Mesodermal cell (in vitro differentiated cells): Measurements from ENCODE around the gene NAPEPLD.

Experiments used
- H3K27ac ChIP-seq: 2 replicates; pipeline ENCODE4 v1.7.0; 2013; ENCODE audit warnings: mild to moderate bottlenecking, low read depth, low read length, moderate library complexity; ENCODE audit not compliant: severe bottlenecking
- H3K36me3 ChIP-seq: 2 replicates; pipeline ENCODE4 v1.7.1; 2013; ENCODE audit warnings: mild to moderate bottlenecking, low read length, moderate library complexity; ENCODE audit not compliant: control insufficient read depth, insufficient read depth
- H3K4me1 ChIP-seq: one replicate; pipeline ENCODE4 v1.7.1; 2013; ENCODE audit warnings: mild to moderate bottlenecking, low read length; ENCODE audit not compliant: insufficient read depth, control insufficient read depth, poor library complexity, severe bottlenecking
- H3K4me3 ChIP-seq: 2 replicates; pipeline ENCODE4 v1.7.0; 2013; ENCODE audit warnings: low read length, control low read depth, mild to moderate bottlenecking; ENCODE audit not compliant: insufficient read depth, poor library complexity, severe bottlenecking; ENCODE audit errors: extremely low read depth
- H3K9me3 ChIP-seq: 2 replicates; pipeline ENCODE4 v1.7.1; 2013; ENCODE audit warnings: mild to moderate bottlenecking, low read length, moderate library complexity; ENCODE audit not compliant: control insufficient read depth
- WGBS, 2 experiments: methylation state at CpG; one replicate each; pipeline ENCODE4 v1.1.5; 2013; ENCODE audit warnings: missing lambda C conversion rate in 2 of 2; ENCODE audit not compliant: insufficient coverage in 2 of 2; 5-methylcytosine and 5-hydroxymethylcytosine counted together

Gene NAPEPLD

DNA sequence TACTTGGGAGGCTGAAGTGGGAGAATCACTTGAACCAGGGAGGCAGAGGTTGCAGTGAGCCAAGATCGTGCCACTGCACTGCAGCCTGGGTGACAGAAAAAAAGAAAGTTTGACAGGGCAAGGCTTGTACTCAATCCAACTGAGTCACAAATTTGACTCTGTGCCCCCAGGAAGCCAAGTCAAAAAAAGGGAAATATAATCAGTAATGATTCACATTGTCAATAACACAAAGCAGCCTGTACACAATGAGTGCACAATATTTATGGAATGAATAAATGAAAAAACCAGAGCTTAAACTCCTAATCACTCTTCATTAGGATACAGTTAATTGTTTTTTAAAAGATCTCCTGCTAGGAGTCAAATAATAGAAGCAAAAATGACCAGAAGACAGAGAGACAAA is 6.4 kb downstream of the NAPEPLD start:
- Histone ChIP-seq H3K27ac (no peak overlapping the region), H3K36me3 (no peaks in the 10 kb centered on the region), H3K4me1 (no peaks in the 10 kb centered on the region), H3K9me3 (no peaks in the 10 kb centered on the region), H3K4me3 (no peak overlapping the region)
- 91% methylated on average over 1 of the region's 1 CpG; no CpG with 5 or more reads in 1 of the 2 experiments for WGBS, 2 experiments

DNA sequence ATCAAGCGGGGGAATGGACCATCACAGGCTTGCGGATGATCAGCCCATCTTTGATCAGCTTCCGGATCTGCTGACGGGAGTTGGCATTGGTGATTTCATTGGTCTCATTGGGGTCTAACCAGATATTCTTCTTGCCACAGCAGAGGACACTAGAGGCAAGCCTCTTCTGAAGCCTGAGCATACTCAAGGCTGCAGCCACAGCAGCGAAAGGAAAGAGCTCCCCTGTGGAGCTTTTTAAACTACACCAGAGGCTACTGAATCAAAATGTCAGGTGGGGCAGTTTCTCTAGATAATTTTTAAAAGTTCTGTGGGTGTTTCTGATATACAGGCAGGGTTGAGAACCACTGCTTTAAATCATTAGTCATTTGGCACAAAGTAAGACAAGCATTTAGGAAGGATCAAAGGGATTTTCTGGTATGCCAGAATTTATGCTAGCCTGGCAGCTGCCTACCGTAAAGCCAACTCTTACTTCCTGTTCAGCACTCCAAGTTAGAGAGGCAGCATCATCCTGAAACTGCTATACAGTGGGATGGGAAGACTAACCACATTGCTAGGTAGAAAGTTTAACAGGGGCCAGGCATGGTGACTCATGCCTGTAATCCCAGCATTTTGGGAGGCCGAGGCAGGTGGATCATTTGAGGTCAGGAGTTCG is 7.0 kb downstream of the NAPEPLD start:
- 91 to 99% methylated on average over 5 to 6 of the region's 8 CpGs for whole genome bisulfite sequencing, 2 experiments
- Histone ChIP-seq H3K36me3 (no peaks in the 10 kb centered on the region), H3K9me3 (no peaks in the 10 kb centered on the region), H3K4me1 (no peaks in the 10 kb centered on the region), H3K27ac (no peak overlapping the region), H3K4me3 (no peak overlapping the region)

GRCh38 chr7:103140685-103141084 is 8.2 kb downstream of the NAPEPLD start:
- 94 to 100% methylated on average over 2 of the region's 2 CpGs for WGBS, 2 experiments

DNA sequence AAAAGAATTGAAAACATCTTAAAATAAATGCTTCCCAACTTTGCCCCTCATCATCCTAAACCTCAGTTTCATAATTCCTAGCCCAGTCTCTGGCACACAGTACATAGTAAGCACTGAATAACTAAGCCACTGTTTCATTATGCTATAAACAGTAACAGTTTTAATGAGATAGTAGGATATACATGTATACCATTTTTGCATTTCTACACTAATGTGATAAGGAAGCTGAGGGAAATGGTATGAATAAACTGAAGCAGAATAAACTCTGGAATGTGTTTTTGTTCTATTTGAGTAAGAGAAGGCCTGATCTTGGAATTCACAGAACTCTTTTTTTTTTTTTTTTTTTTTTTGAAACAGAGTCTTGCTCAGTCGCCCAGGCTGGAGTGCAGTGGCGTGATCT is 8.8 kb downstream of the NAPEPLD start:
- no peak overlapping the region for H3K4me3 ChIP-seq
- no peaks in the 10 kb centered on the region for H3K9me3 ChIP-seq
- no peaks in the 10 kb centered on the region for H3K4me1 ChIP-seq
- no peaks in the 10 kb centered on the region for H3K36me3 ChIP-seq
- no CpG with 5 or more reads among the region's 2 CpGs for WGBS, 2 experiments
- no peak overlapping the region for H3K27ac ChIP-seq

More at GRCh38 chr7:103140685-103141084, 8.2 kb downstream of the NAPEPLD start:
- H3K27ac ChIP-seq = no peak overlapping the region
- no peaks in the 10 kb centered on the region for H3K9me3 ChIP-seq
- no peaks in the 10 kb centered on the region for H3K36me3 ChIP-seq
- H3K4me3 ChIP-seq = no peak overlapping the region
- H3K4me1 ChIP-seq = no peaks in the 10 kb centered on the region

GRCh38 chr7:103134836-103135554 is 13.9 kb downstream of the NAPEPLD start:
- no peak overlapping the region for H3K4me3 ChIP-seq
- no peak overlapping the region for H3K27ac ChIP-seq
- no peaks in the 10 kb centered on the region for H3K36me3 ChIP-seq
- WGBS, 2 experiments = 67% methylated on average over 1 of the region's 3 CpGs; no CpG with 5 or more reads in 1 of the 2 experiments
- H3K9me3 ChIP-seq = no peaks in the 10 kb centered on the region
- H3K4me1 ChIP-seq = no peaks in the 10 kb centered on the region

DNA sequence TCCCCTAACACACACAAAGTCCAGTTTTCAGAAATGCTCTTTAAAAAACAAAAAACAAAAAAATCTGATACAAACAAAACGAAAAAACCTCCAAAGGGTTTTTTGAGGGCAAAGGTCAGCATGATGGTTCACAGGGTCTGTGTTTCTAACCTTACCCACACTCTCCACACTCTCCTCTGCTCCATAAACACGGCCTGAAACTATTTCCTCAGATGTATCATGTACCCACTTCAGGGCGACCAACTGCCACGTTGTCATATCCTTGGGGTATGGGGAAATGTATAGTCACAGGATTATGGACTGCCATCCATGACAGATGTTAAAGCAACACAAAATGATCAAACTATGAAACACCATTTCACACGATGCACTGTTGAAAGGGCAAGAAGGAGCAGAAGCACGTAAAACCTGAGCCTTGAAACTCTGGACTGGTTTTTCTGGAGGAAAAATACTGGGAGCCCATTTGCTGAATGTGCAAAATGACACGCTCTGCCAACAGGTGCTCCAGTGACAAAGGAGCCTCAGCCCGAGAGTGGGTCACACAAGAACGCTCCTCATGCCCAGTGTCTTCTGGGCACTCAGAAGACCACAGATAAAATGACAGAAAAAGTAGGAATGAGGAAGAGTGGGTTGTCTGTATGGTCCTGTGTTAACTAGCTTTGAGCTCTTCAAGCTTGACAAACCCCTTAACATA is 15.8 kb downstream of the NAPEPLD start:
- H3K9me3 ChIP-seq = no peaks in the 10 kb centered on the region
- peaks cover under 1% of the 10 kb centered on the region for H3K36me3 ChIP-seq
- H3K4me1 ChIP-seq = no peaks in the 10 kb centered on the region
- 71 to 72% methylated on average over 5 to 6 of the region's 9 CpGs for WGBS, 2 experiments
- H3K27ac ChIP-seq = no peak overlapping the region
- H3K4me3 ChIP-seq = no peak overlapping the region

GRCh38 chr7:103130901-103131624 is 17.8 kb downstream of the NAPEPLD start:
- whole genome bisulfite sequencing, 2 experiments = 68 to 77% methylated on average over 5 to 7 of the region's 9 CpGs
- Histone ChIP-seq H3K9me3 (no peaks in the 10 kb centered on the region), H3K27ac (no peak overlapping the region), H3K36me3 (peaks cover 17% of the 10 kb centered on the region), H3K4me1 (no peaks in the 10 kb centered on the region), H3K4me3 (no peak overlapping the region)

DNA sequence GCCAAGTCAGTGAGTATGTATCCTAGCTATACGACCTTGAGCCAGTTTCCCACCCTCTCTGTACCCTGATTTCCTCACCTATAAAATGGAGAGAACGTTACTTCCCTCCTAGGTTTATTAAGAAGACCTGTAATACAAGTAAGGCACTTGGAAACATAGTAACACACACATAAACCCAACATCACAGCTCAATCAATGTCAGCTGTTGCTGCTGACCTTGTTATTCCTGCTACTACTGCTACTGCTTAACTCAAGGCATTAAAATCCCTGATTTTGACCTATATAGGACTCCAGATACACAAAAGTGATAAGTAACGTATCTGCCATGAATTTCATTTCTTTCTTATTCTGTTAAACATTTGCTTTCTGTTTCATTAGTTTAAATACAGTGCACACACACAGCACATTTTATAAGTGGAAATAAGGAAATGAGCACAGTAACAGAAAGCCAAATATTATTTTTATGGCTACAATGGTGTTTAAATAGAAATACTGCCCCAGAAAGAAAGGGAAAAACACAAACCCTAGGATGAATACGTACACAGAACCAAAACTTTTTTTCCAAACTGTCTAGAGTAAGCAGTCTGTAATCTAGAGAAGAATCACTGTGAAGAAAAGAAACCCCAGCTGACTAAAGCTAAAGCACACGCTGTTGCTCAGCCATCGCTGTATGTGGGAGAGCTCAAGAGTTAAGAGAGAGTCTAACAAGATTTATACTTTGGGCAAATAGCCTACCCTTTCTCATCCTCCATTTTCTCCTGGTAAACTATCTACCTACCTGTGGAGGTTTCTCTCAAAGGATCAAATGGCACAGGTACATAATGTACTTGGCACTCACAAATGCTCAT is 19.0 kb downstream of the NAPEPLD start:
- H3K36me3 ChIP-seq = peaks cover 19% of the 10 kb centered on the region
- no peaks in the 10 kb centered on the region for H3K9me3 ChIP-seq
- 80% methylated on average over 1 of the region's 6 CpGs for WGBS, 2 experiments
- no peaks in the 10 kb centered on the region for H3K4me1 ChIP-seq
- no peak overlapping the region for H3K27ac ChIP-seq
- no peak overlapping the region for H3K4me3 ChIP-seq

GRCh38 chr7:103127006-103127405 is 21.9 kb downstream of the NAPEPLD start:
- WGBS, 2 experiments = no CpG with 5 or more reads among the region's 2 CpGs
- Histone ChIP-seq H3K9me3 (no peaks in the 10 kb centered on the region), H3K27ac (no peak overlapping the region), H3K36me3 (peaks cover 24% of the 10 kb centered on the region), H3K4me1 (no peaks in the 10 kb centered on the region), H3K4me3 (no peak overlapping the region)
